HepG2 (cell line): Measurements from ENCODE around the gene FITM1. TPM values are rescaled to one million over a fixed set of nuclear protein-coding genes. Genes with fewer than 3 reads are reported as not detected.
A peak's percentile ranks its signal among the peaks of the same experiment; 100 is the strongest.

Experiments used
- ATF4 ChIP-seq, 2 experiments: fragments of 450-650 bp in 1 of 2; sonication (generic) in 1 of 2; formaldehyde crosslinking; IDR thresholded peaks; 2 replicates each; pipeline versions ENCODE4 v1.5.0 to v1.8.0; 2020 to 2022; ENCODE audit warnings: mild to moderate bottlenecking in 1 of 2, missing genetic modification reagents in 1 of 2
- CEBPZ ChIP-seq: IDR thresholded peaks from 2 replicates; pipeline ENCODE4 v1.6.1; 2012; ENCODE audit warnings: low read length, improper control_type of control experiment
- DR1 ChIP-seq: sonication (generic); formaldehyde crosslinking; IDR thresholded peaks from 2 replicates; pipeline ENCODE4 v1.8.0; 2021; ENCODE audit warnings: mild to moderate bottlenecking, missing genetic modification reagents, inconsistent platforms
- DRAP1 ChIP-seq: IDR thresholded peaks from 2 replicates; pipeline ENCODE4 v1.6.1; 2016; ENCODE audit warnings: missing genetic modification reagents, missing compliant biosample characterization
- HMGXB4 ChIP-seq, 2 experiments: sonication (generic) in 1 of 2; formaldehyde crosslinking in 1 of 2; IDR thresholded peaks; 2 replicates each; pipeline versions ENCODE4 v1.4.0 to v1.6.1; 2018 to 2020; ENCODE audit warnings: missing genetic modification reagents in 2 of 2, borderline replicate concordance in 1 of 2, low read depth in 1 of 2, mild to moderate bottlenecking in 1 of 2, missing biosample characterization in 1 of 2
- HNF4G ChIP-seq, 2 experiments: sonication (generic) in 1 of 2; formaldehyde crosslinking in 1 of 2; IDR thresholded peaks; 2 replicates each; pipeline versions ENCODE4 v1.4.0 to v1.6.1; 2011 to 2020; ENCODE audit warnings: borderline replicate concordance in 2 of 2, low read depth in 2 of 2, mild to moderate bottlenecking in 2 of 2, low read length in 1 of 2, missing genetic modification reagents in 1 of 2, moderate library complexity in 1 of 2
- HNRNPLL ChIP-seq: fragments of 200-400 bp; formaldehyde crosslinking; IDR thresholded peaks from 2 replicates; pipeline ENCODE4 v1.6.1; 2017; ENCODE audit warnings: mild to moderate bottlenecking, low read depth, low read length; ENCODE audit not compliant: poor library complexity, severe bottlenecking
- KLF13 ChIP-seq: sonication (generic); formaldehyde crosslinking; IDR thresholded peaks from 2 replicates; pipeline ENCODE4 v1.4.0; 2020; ENCODE audit warnings: mild to moderate bottlenecking, missing genetic modification reagents
- SRF ChIP-seq: IDR thresholded peaks from 2 replicates; pipeline ENCODE4 v1.6.1; 2011; ENCODE audit warnings: mild to moderate bottlenecking, low read depth, low read length, moderate library complexity
- ZBTB39 ChIP-seq: sonication (generic); formaldehyde crosslinking; IDR thresholded peaks from 2 replicates; pipeline ENCODE4 v1.5.0; 2020; ENCODE audit warnings: missing genetic modification reagents
- ZFP1 ChIP-seq: IDR thresholded peaks from 2 replicates; pipeline ENCODE4 v1.6.1; 2016
- ZFP37 ChIP-seq: sonication (generic); formaldehyde crosslinking; IDR thresholded peaks from 2 replicates; pipeline ENCODE4 v1.4.0; 2020; ENCODE audit warnings: missing genetic modification reagents, borderline replicate concordance
- ZGPAT ChIP-seq: IDR thresholded peaks from 2 replicates; pipeline ENCODE4 v1.6.1; 2016; ENCODE audit warnings: mild to moderate bottlenecking
- ZNF616 ChIP-seq: sonication (generic); formaldehyde crosslinking; IDR thresholded peaks from 2 replicates; pipeline ENCODE4 v1.5.0; 2020; ENCODE audit warnings: low read depth, mild to moderate bottlenecking, missing genetic modification reagents
- ZSCAN22 ChIP-seq: sonication (generic); formaldehyde crosslinking; IDR thresholded peaks from 2 replicates; pipeline ENCODE4 v1.4.0; 2020; ENCODE audit warnings: mild to moderate bottlenecking, missing genetic modification reagents
- polyA plus RNA-seq, 8 experiments: library from polyadenylated mRNA; depleted of rRNA in 3 of 8; stranded (reverse) in 7 of 8; unstranded in 1 of 8; fragments of >200 nt; fragmentation: Illumina TruSeq in 4 of 8; extraction: Trizol in 4 of 8; gene quantifications; 2 replicates each; pipeline versions ENCODE4 v1.2.1 to v1.2.3, GENCODE V29; 2011 to 2016; ENCODE audit warnings: low read depth in 4 of 8, missing spikeins in 1 of 8, mixed read lengths in 1 of 8; ENCODE audit not compliant: insufficient read depth in 1 of 8
- total RNA-seq, 5 experiments: library from RNA; depleted of rRNA; stranded (reverse); fragments of >200 nt; fragmentation: Illumina TruSeq; extraction: Trizol; gene quantifications; 2 replicates each; pipeline ENCODE4 v1.2.3, GENCODE V29; 2016; ENCODE audit warnings: low read depth in 1 of 5

Gene FITM1
- total and polyA plus RNA-seq, 2 of the 13 experiments (the other 11 are each of a cell fraction or from before 2014, with no cell fraction given), result 2.7 to 5.8 TPM

- TF ChIP-seq ZGPAT (CRISPR knock-in tag) (peak; percentile 99), HNRNPLL (peak; percentile 97), DR1 (CRISPR knock-in tag) (peak; percentile 92; the same call in 1 of the 2 replicates), ATF4 (CRISPR knock-in tag; IDR thresholded peaks at IDR 0.05) (no peak), HMGXB4 (CRISPR knock-in tag; IDR thresholded peaks at IDR 0.05; ENCODE audit: borderline replicate concordance in 1 of 2, low read depth in 1 of 2) (peak in 1 of 2 experiments; percentile 80; a peak in 3 of 4 replicates), SRF (peak; percentile 67), ZFP37 (CRISPR knock-in tag) (peak; percentile 95), ZFP1 (CRISPR knock-in tag) (no peak; the same call in 1 of the 2 replicates), DRAP1 (CRISPR knock-in tag) (peak; percentile 89), ZBTB39 (CRISPR knock-in tag) (no peak; the same call in 1 of the 2 replicates), ZNF616 (peak; percentile 97), CEBPZ (peak; percentile 88), KLF13 (peak; percentile 97), ZSCAN22 (CRISPR knock-in tag) (peak; percentile 42), HNF4G (IDR thresholded peaks at IDR 0.05; ENCODE audit: borderline replicate concordance, low read depth, low read length) (peak; percentile 49; the same call in 1 of the 2 replicates), HNF4G (CRISPR knock-in tag; IDR thresholded peaks at IDR 0.05; ENCODE audit: borderline replicate concordance, low read depth) (peak; percentile 68)
Observed at GRCh38 chr14:24114532-24115421, 15.7 kb upstream of the FITM1 start, which contains the start of the genes DCAF11 and NRL (continued).
